Measurements from ENCODE around the gene AGAP3. TPM values are rescaled to one million over a fixed set of nuclear protein-coding genes. Genes with fewer than 3 reads are reported as not detected.

Gene AGAP3
- total RNA-seq, 1 experiment from 2014 or later: 70.2 TPM

- no peaks in the 10 kb centered on the region for H3K27me3 ChIP-seq (replicated peaks; ENCODE audit: control insufficient read depth, insufficient read depth, low read length)
- no peaks in the 10 kb centered on the region for H3K4me1 ChIP-seq
- H3K27ac Mint-ChIP-seq (ENCODE audit: unreplicated experiment): no peak overlapping the region
- ChIA-PET POLR2A (no interaction called here), CTCF (interaction anchor here (1.4 kb wide), 2 partner anchors 23 to 97 kb away, joined by 5 to 14 read pairs; partner anchors contain the start of gene ABCB8)
- H3K4me3 ChIP-seq (ENCODE audit: low read depth, low read length): no peak overlapping the region
- peaks cover 48% of the 10 kb centered on the region for H3K36me3 Mint-ChIP-seq (ENCODE audit: insufficient read depth, unreplicated experiment)
- no peaks in the 10 kb centered on the region for H3K9me3 Mint-ChIP-seq (ENCODE audit: unreplicated experiment)
- intact Hi-C loops (cut with micrococcal nuclease; ENCODE audit: unreplicated experiment): loop anchor here (1.0 kb wide), 3 partner anchors 43 to 178 kb away; no protein-coding TSS in a partner anchor
- no peak for DNase-seq
- TF ChIP-seq, protein P1, sequence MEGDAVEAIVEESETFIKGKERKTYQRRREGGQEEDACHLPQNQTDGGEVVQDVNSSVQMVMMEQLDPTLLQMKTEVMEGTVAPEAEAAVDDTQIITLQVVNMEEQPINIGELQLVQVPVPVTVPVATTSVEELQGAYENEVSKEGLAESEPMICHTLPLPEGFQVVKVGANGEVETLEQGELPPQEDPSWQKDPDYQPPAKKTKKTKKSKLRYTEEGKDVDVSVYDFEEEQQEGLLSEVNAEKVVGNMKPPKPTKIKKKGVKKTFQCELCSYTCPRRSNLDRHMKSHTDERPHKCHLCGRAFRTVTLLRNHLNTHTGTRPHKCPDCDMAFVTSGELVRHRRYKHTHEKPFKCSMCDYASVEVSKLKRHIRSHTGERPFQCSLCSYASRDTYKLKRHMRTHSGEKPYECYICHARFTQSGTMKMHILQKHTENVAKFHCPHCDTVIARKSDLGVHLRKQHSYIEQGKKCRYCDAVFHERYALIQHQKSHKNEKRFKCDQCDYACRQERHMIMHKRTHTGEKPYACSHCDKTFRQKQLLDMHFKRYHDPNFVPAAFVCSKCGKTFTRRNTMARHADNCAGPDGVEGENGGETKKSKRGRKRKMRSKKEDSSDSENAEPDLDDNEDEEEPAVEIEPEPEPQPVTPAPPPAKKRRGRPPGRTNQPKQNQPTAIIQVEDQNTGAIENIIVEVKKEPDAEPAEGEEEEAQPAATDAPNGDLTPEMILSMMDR (IDR thresholded peaks at IDR 0.05; ENCODE audit: insufficient read depth in 1 of 2, low read depth in 1 of 2, low read length in 1 of 2, severe bottlenecking in 1 of 2, unreplicated experiment in 1 of 2): no peak
- no peaks in the 10 kb centered on the region for H3K4me1 Mint-ChIP-seq (ENCODE audit: low read depth, unreplicated experiment)
- H3K4me3 Mint-ChIP-seq (ENCODE audit: unreplicated experiment): no peak overlapping the region
- H3K36me3 ChIP-seq (ENCODE audit: control insufficient read depth, insufficient read depth, low read length): peaks cover 6% of the 10 kb centered on the region
- no peaks in the 10 kb centered on the region for H3K27me3 Mint-ChIP-seq (ENCODE audit: insufficient read depth, unreplicated experiment)
- BruUV-seq (replicated peaks): no TSS peak
- no peaks in the 10 kb centered on the region for H3K9me3 ChIP-seq
These were observed 38.7 kb downstream of the AGAP3 start for GRCh38 chr7:151124899-151125399.

- Histone ChIP-seq H3K36me3 (ENCODE audit: control insufficient read depth, insufficient read depth, low read length) (peaks cover 6% of the 10 kb centered on the region), H3K4me1 (no peaks in the 10 kb centered on the region), H3K4me3 (ENCODE audit: low read depth, low read length) (no peak overlapping the region), H3K27me3 (replicated peaks; ENCODE audit: control insufficient read depth, insufficient read depth, low read length) (no peaks in the 10 kb centered on the region), H3K9me3 (no peaks in the 10 kb centered on the region)
- H3K27ac Mint-ChIP-seq (ENCODE audit: unreplicated experiment): no peak overlapping the region
- no peak for DNase-seq
- POLR2A ChIA-PET: no interaction called here
- no peaks in the 10 kb centered on the region for H3K9me3 Mint-ChIP-seq (ENCODE audit: unreplicated experiment)
- intact Hi-C loops (cut with micrococcal nuclease; ENCODE audit: unreplicated experiment): no loop called here
- BruUV-seq (replicated peaks): no TSS peak
- peaks cover 51% of the 10 kb centered on the region for H3K36me3 Mint-ChIP-seq (ENCODE audit: insufficient read depth, unreplicated experiment)
- CTCF ChIA-PET: interaction anchor here (0.5 kb wide), 1 partner anchor 44 kb away, joined by 3 read pairs; no protein-coding TSS in a partner anchor
- H3K27me3 Mint-ChIP-seq (ENCODE audit: insufficient read depth, unreplicated experiment): no peaks in the 10 kb centered on the region
- no peaks in the 10 kb centered on the region for H3K4me1 Mint-ChIP-seq (ENCODE audit: low read depth, unreplicated experiment)
- H3K4me3 Mint-ChIP-seq (ENCODE audit: unreplicated experiment): no peak overlapping the region
- TF ChIP-seq, protein P1 (IDR thresholded peaks at IDR 0.05; ENCODE audit: insufficient read depth in 1 of 2, low read depth in 1 of 2, low read length in 1 of 2, severe bottlenecking in 1 of 2, unreplicated experiment in 1 of 2): no peak
These were observed 39.2 kb downstream of the AGAP3 start for GRCh38 chr7:151125470-151125845.

DNA sequence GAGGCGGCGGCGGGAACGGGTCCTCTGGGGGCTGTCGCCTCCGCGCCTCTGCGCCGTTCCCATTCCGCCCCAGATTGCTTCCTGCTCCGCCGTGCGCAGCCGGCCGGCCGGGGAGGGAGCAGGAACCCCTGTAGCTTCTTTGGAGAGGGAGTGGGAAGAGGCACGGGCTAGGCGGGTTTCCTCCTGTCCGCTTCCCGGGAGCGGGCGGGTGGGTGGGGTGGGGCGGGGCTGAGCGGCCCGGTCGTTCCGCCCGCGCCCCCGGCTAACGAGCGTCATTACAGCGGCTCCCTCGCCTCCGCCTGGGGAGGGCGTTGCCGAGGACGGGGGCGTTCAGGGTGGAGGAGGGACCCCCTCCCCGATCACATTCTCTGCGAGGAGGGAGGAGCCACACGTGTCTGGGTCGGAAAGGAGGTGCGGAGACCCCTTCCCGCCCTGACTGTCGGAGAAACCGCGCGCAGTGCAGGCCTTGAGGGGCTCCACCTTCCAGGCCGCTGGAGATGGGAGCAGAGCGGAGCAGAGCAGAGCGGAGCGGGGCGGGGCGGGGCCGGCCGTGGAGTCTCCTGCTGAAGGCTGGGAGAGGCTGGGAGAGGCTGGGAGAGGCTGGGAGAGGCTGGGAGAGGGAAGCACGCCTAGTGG is 39.7 kb downstream of the AGAP3 start:
- no peaks in the 10 kb centered on the region for H3K27me3 ChIP-seq (replicated peaks; ENCODE audit: control insufficient read depth, insufficient read depth, low read length)
- no TSS peak for BruUV-seq (replicated peaks)
- Mint-ChIP-seq H3K9me3 (ENCODE audit: unreplicated experiment) (no peaks in the 10 kb centered on the region), H3K4me1 (ENCODE audit: low read depth, unreplicated experiment) (no peaks in the 10 kb centered on the region), H3K4me3 (ENCODE audit: unreplicated experiment) (no peak overlapping the region), H3K27ac (ENCODE audit: unreplicated experiment) (no peak overlapping the region), H3K36me3 (ENCODE audit: insufficient read depth, unreplicated experiment) (peaks cover 50% of the 10 kb centered on the region), H3K27me3 (ENCODE audit: insufficient read depth, unreplicated experiment) (no peaks in the 10 kb centered on the region)
- DNase-seq: no peak
- no peaks in the 10 kb centered on the region for H3K4me1 ChIP-seq
- ChIA-PET CTCF (interaction anchor here (0.5 to 0.6 kb wide), 2 partner anchors 44 to 1686 kb away, joined by 3 to 11 read pairs; no protein-coding TSS in a partner anchor), POLR2A (no interaction called here)
- intact Hi-C loops (cut with micrococcal nuclease; ENCODE audit: unreplicated experiment): no loop called here
- TF ChIP-seq, protein P1 (IDR thresholded peaks at IDR 0.05; ENCODE audit: insufficient read depth in 1 of 2, low read depth in 1 of 2, low read length in 1 of 2, severe bottlenecking in 1 of 2, unreplicated experiment in 1 of 2): no peak
- H3K9me3 ChIP-seq: no peaks in the 10 kb centered on the region
- H3K4me3 ChIP-seq (ENCODE audit: low read depth, low read length): no peak overlapping the region
- peaks cover 6% of the 10 kb centered on the region for H3K36me3 ChIP-seq (ENCODE audit: control insufficient read depth, insufficient read depth, low read length)

Measured in Caco-2 (cell line).